ENCODE measurements around the gene NUP214. TPM values are rescaled to one million over a fixed set of nuclear protein-coding genes. Genes with fewer than 3 reads are reported as not detected.
"Not testable (repeated sequence)": the region's sequence is repeated elsewhere in the genome, so short reads cannot be mapped to it uniquely, and the experiment has no call there.

NUP214 gene
- total RNA-seq, 1 donor from 2014 or later = 77.7 TPM

- DNase-seq = no peak
- Mint-ChIP-seq H3K4me1 (peaks cover 3% of the 10 kb centered on the region), H3K27ac (no peak overlapping the region), H3K9me3 (no peaks in the 10 kb centered on the region), H3K4me3 (no peak overlapping the region), H3K27me3 (no peaks in the 10 kb centered on the region), H3K36me3 (ENCODE audit: low read depth) (peaks cover 57% of the 10 kb centered on the region)
- intact Hi-C loops (cut with micrococcal nuclease) = no loop called here
Measured at GRCh38 chr9:131191857-131192256, 66.5 kb downstream of the NUP214 start.

- Mint-ChIP-seq H3K9me3 (no peaks in the 10 kb centered on the region), H3K4me1 (peaks cover 3% of the 10 kb centered on the region), H3K27me3 (no peaks in the 10 kb centered on the region), H3K36me3 (ENCODE audit: low read depth) (peaks cover 60% of the 10 kb centered on the region), H3K4me3 (no peak overlapping the region), H3K27ac (no peak overlapping the region)
- no peak for DNase-seq
- intact Hi-C loops (cut with micrococcal nuclease) = no loop called here
Measured at GRCh38 chr9:131193051-131193450, 67.7 kb downstream of the NUP214 start.

- Mint-ChIP-seq H3K27ac (no peak overlapping the region), H3K4me3 (no peak overlapping the region), H3K4me1 (no peaks in the 10 kb centered on the region), H3K27me3 (no peaks in the 10 kb centered on the region), H3K36me3 (ENCODE audit: low read depth) (peaks cover 53% of the 10 kb centered on the region), H3K9me3 (no peaks in the 10 kb centered on the region)
- no peak for DNase-seq
- intact Hi-C loops (cut with micrococcal nuclease) = no loop called here
Measured at GRCh38 chr9:131194762-131195161, 69.4 kb downstream of the NUP214 start.

DNA sequence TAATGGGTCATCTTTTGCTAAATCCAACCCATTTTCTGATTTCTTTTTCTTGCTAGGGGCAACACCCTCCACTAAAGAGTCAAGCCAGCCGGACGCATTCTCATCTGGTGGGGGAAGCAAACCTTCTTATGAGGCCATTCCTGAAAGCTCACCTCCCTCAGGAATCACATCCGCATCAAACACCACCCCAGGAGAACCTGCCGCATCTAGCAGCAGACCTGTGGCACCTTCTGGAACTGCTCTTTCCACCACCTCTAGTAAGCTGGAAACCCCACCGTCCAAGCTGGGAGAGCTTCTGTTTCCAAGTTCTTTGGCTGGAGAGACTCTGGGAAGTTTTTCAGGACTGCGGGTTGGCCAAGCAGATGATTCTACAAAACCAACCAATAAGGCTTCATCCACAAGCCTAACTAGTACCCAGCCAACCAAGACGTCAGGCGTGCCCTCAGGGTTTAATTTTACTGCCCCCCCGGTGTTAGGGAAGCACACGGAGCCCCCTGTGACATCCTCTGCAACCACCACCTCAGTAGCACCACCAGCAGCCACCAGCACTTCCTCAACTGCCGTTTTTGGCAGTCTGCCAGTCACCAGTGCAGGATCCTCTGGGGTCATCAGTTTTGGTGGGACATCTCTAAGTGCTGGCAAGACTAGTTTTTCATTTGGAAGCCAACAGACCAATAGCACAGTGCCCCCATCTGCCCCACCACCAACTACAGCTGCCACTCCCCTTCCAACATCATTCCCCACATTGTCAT, 72.0 kb downstream of the NUP214 start:
- no peaks in the 10 kb centered on the region for H3K9me3 Mint-ChIP-seq
- H3K4me1 Mint-ChIP-seq = no peaks in the 10 kb centered on the region
- no peaks in the 10 kb centered on the region for H3K27me3 Mint-ChIP-seq
- H3K36me3 Mint-ChIP-seq (ENCODE audit: low read depth) = peaks cover 62% of the 10 kb centered on the region
- intact Hi-C loops (cut with micrococcal nuclease) = no loop called here
- H3K4me3 Mint-ChIP-seq = no peak overlapping the region
- no peak overlapping the region for H3K27ac Mint-ChIP-seq
- no peak for DNase-seq

DNA sequence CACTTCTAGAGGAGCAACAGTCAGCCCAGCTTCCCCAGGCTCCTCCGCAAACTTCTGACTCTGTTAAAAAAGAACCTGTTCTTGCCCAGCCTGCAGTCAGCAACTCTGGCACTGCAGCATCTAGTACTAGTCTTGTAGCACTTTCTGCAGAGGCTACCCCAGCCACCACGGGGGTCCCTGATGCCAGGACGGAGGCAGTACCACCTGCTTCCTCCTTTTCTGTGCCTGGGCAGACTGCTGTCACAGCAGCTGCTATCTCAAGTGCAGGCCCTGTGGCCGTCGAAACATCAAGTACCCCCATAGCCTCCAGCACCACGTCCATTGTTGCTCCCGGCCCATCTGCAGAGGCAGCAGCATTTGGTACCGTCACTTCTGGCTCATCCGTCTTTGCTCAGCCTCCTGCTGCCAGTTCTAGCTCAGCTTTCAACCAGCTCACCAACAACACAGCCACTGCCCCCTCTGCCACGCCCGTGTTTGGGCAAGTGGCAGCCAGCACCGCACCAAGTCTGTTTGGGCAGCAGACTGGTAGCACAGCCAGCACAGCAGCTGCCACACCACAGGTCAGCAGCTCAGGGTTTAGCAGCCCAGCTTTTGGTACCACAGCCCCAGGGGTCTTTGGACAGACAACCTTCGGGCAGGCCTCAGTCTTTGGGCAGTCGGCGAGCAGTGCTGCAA, 72.8 kb downstream of the NUP214 start:
- Mint-ChIP-seq H3K4me1 (no peaks in the 10 kb centered on the region), H3K27me3 (no peaks in the 10 kb centered on the region), H3K27ac (no peak overlapping the region), H3K9me3 (no peaks in the 10 kb centered on the region), H3K4me3 (no peak overlapping the region), H3K36me3 (ENCODE audit: low read depth) (peaks cover 56% of the 10 kb centered on the region)
- intact Hi-C loops (cut with micrococcal nuclease) = no loop called here
- no peak for DNase-seq

- Mint-ChIP-seq H3K27ac (no peak overlapping the region), H3K4me1 (no peaks in the 10 kb centered on the region), H3K27me3 (no peaks in the 10 kb centered on the region), H3K36me3 (ENCODE audit: low read depth) (peaks cover 57% of the 10 kb centered on the region), H3K9me3 (no peaks in the 10 kb centered on the region), H3K4me3 (no peak overlapping the region)
- intact Hi-C loops (cut with micrococcal nuclease) = no loop called here
- DNase-seq = no peak
Measured at GRCh38 chr9:131201856-131202255, 76.5 kb downstream of the NUP214 start.

GRCh38 chr9:131203431-131204218, 78.2 kb downstream of the NUP214 start:
- intact Hi-C loops (cut with micrococcal nuclease) = no loop called here
- Mint-ChIP-seq H3K4me3 (no peak overlapping the region), H3K27ac (no peak overlapping the region), H3K27me3 (no peaks in the 10 kb centered on the region), H3K36me3 (ENCODE audit: low read depth) (peaks cover 55% of the 10 kb centered on the region), H3K9me3 (no peaks in the 10 kb centered on the region), H3K4me1 (no peaks in the 10 kb centered on the region)
- DNase-seq = no peak

DNA sequence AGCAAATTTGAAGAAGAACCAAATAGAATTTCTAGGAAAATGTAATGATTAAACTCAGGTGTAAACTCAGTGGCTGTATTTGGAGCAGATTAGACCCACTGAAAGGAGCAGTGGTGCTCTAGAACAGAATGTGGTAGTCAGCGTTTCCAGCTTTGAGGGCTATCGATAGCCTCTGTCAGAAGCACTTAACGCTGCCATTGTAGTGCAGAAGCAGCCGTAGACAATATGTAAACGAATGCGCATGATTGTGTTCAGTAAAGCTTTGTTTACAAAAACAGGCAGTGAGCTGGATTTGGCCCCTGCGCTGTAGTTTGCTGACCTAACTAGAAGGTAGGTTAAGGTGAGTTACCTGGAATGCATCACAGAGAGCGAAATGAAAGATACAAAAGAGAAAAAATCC, 78.9 kb downstream of the NUP214 start:
- Mint-ChIP-seq H3K27ac (no peak overlapping the region), H3K4me3 (no peak overlapping the region), H3K9me3 (no peaks in the 10 kb centered on the region), H3K36me3 (ENCODE audit: low read depth) (peaks cover 55% of the 10 kb centered on the region), H3K27me3 (no peaks in the 10 kb centered on the region), H3K4me1 (no peaks in the 10 kb centered on the region)
- DNase-seq = no peak
- intact Hi-C loops (cut with micrococcal nuclease) = no loop called here

GRCh38 chr9:131206495-131206894, 81.1 kb downstream of the NUP214 start:
- H3K36me3 Mint-ChIP-seq (ENCODE audit: low read depth) = peaks cover 63% of the 10 kb centered on the region
- H3K4me1 Mint-ChIP-seq = no peaks in the 10 kb centered on the region
- DNase-seq = no peak
- no peaks in the 10 kb centered on the region for H3K27me3 Mint-ChIP-seq
- no peak overlapping the region for H3K27ac Mint-ChIP-seq
- intact Hi-C loops (cut with micrococcal nuclease) = no loop called here
- no peak overlapping the region for H3K4me3 Mint-ChIP-seq
- H3K9me3 Mint-ChIP-seq = peaks cover 3% of the 10 kb centered on the region

- H3K9me3 Mint-ChIP-seq; H3K4me3 Mint-ChIP-seq; H3K4me1 Mint-ChIP-seq; H3K27me3 Mint-ChIP-seq; H3K27ac Mint-ChIP-seq; intact Hi-C loops (cut with micrococcal nuclease); DNase-seq: not testable (repeated sequence)
- peaks cover 64% of the 10 kb centered on the region for H3K36me3 Mint-ChIP-seq (ENCODE audit: low read depth)
Measured at GRCh38 chr9:131211920-131212319, 86.5 kb downstream of the NUP214 start.

GRCh38 chr9:131214286-131214856, 89.0 kb downstream of the NUP214 start:
- peaks cover 6% of the 10 kb centered on the region for H3K9me3 Mint-ChIP-seq
- H3K27ac Mint-ChIP-seq = no peak overlapping the region
- peaks cover 10% of the 10 kb centered on the region for H3K4me1 Mint-ChIP-seq
- peaks cover 56% of the 10 kb centered on the region for H3K36me3 Mint-ChIP-seq (ENCODE audit: low read depth)
- no peaks in the 10 kb centered on the region for H3K27me3 Mint-ChIP-seq
- H3K4me3 Mint-ChIP-seq = no peak overlapping the region
- intact Hi-C loops (cut with micrococcal nuclease) = no loop called here
- no peak for DNase-seq

- Mint-ChIP-seq H3K4me1 (peaks cover 10% of the 10 kb centered on the region), H3K4me3 (no peak overlapping the region), H3K9me3 (peaks cover 6% of the 10 kb centered on the region), H3K27me3 (no peaks in the 10 kb centered on the region), H3K27ac (no peak overlapping the region), H3K36me3 (ENCODE audit: low read depth) (peaks cover 51% of the 10 kb centered on the region)
- no peak for DNase-seq
- intact Hi-C loops (cut with micrococcal nuclease) = no loop called here
Measured at GRCh38 chr9:131214876-131215275, 89.5 kb downstream of the NUP214 start.

GRCh38 chr9:131216806-131217205, 91.4 kb downstream of the NUP214 start:
- no peak overlapping the region for H3K4me3 Mint-ChIP-seq
- DNase-seq = no peak
- H3K27ac Mint-ChIP-seq = no peak overlapping the region
- intact Hi-C loops (cut with micrococcal nuclease) = no loop called here
- H3K9me3 Mint-ChIP-seq = no peaks in the 10 kb centered on the region
- H3K27me3 Mint-ChIP-seq = no peaks in the 10 kb centered on the region
- H3K4me1 Mint-ChIP-seq = peaks cover 10% of the 10 kb centered on the region
- H3K36me3 Mint-ChIP-seq (ENCODE audit: low read depth) = peaks cover 42% of the 10 kb centered on the region
